HG02943 (cell line): ENCODE measurements around the gene BORCS5.
A peak's percentile ranks its signal among the peaks of the same experiment; 100 is the strongest.
"Not testable (repeated sequence)": the region's sequence is repeated elsewhere in the genome, so short reads cannot be mapped to it uniquely, and the experiment has no call there.

Experiments
- ATAC-seq: cut with Tn5 transposase; IDR thresholded peaks from one replicate; pipeline ENCODE4 v1.9.1; 2021; ENCODE audit warnings: mild to moderate bottlenecking, low read depth, moderate library complexity; ENCODE audit not compliant: unreplicated experiment

BORCS5 gene

DNA sequence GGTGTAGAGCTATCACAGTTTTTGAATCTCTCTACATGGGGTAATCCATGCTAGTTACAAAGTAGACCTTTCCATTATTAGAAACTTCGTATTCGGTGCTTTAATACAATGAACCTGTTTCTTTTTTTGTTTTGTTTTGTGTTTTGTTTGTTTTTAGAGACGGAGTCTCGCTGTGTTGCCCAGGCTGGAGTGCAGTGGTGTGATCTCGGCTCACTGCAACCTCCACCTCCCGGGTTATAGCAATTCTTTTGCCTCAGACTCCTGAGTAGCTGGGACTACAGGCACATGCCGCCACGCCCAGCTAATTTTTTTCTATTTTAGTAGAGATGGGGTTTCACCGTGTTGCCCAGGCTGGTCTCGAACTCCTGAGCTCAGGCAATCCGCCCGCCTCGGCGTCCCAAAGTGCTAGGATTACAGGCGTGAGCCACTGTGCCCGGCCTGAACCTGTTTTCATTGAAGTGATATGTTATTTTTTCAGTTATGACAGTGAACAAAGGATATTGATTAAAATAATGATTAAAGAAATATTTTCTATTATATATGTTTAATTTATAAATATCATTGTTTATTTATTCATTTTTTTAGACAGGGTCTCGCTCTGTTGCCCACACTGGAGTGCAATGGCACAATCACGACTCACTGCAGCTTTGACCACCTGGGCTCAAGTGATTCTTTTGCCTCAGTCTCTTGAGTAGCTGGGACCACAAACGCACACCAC, 5.3 kb upstream of the BORCS5 start:
- not testable (repeated sequence) for ATAC-seq

DNA sequence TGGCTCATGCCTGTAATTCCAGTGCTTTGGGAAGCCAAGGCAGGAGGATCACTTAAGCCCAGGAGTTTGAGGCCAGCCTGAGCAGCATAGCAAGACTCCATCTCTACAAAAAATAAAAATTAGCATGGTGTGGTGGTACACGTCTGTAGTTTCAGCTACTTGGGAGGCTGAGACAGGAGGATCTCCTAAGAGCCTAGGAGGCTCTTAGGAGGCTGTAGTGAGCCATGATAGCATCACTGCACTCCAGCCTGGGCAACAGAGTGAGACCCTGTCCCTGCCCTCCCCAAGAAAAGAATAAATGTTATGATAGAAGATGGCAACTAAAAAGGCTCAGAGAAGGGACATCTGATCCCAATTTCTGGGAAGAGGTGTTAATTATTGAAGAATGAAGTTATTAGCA, 3.6 kb upstream of the BORCS5 start:
- no peak for ATAC-seq

DNA sequence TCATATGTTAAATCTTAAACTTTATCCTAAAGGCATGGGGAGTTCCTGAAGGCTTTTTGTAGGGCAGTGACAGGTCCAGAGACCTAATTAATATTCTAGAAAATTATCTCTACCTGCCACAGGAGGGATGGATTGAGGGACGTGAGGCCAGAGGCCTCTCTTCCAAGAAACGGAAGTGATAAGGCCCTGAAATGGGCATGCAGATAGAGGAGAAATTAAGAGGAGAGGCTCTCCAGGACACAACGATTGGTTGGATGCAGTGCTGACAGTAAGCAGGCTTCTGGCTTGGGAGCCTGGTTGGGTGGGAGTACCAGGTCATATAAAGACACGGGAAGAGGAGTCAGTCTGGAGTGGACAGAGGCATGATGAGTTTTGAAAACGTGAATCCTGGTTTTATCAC, 3.1 kb upstream of the BORCS5 start:
- no peak for ATAC-seq

DNA sequence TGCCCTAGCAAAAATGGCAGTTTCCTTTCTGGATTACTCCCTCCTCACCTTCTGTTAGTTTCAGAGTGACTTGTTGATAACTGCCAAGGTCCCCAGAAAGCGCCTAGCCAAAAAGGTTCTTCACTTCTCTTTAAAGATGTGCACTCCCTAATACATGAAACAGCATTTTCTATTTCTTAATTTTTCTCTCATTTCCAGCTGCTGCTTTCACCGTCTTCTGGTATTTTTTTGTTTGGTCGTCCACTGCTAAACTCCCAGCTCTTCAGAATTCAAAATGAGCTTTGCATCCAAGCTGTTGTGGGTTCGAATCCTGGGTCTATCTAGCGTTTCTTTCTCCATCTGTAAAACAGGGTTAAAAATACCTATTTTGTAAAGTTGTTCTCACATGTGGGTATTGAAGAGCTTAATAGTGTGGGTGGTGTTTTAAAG, 397 bp upstream of the BORCS5 start:
- no peak for ATAC-seq

DNA sequence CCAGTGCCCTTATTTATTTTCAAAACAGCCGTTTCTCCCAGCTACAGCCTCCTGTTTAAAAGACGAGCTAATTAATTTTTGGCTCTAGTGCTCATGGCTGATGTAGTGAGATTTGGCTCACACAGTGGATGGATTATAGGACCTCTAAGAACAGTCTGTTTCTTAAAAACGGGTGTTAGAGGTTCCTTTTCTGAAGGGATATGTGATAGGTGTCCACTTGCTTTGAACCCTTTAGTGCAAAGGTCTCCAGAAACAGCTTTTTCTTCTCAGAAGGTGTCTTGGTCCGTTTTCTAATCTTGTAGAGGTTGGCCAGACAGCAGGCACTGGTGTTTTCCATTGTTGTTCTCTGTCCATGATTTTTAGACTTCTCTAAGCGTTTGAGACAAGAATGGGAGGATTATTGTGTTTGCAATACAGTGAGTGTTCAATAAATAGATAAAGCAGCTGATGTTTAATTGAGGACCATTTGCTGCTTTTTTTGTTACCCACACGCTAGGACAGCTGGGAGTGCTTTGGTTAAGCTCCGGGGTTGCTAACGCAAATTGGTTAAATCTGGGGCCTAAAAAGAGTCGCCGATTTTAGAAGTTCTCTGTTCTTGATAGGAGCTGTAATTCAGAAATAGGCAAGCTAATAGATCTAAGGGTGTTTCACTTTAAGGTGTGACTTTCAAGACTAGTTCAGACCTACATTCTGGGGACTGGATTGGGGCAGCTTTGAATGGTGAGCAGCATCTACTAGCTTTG, 1.0 kb downstream of the BORCS5 start:
- ATAC-seq = peak; percentile 3

DNA sequence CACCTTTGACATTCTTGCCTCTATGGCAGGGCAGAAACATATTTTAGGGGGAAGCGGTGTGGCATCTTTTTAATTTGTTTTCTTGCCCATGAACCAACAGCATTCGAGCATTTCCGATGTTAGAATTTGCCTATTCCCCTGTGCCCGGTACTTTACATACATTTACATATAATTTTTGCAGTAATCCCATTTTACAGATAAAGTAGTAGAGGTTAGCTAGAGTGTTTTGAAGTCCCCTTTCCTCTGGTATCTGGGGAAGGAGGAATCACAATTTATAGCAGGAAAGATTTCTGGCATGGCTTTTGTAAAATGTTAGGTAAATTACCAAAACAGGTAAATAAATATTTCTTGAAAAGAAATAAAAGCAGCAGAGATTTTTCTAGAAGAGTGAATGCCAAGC, 1.6 kb downstream of the BORCS5 start:
- no peak for ATAC-seq

DNA sequence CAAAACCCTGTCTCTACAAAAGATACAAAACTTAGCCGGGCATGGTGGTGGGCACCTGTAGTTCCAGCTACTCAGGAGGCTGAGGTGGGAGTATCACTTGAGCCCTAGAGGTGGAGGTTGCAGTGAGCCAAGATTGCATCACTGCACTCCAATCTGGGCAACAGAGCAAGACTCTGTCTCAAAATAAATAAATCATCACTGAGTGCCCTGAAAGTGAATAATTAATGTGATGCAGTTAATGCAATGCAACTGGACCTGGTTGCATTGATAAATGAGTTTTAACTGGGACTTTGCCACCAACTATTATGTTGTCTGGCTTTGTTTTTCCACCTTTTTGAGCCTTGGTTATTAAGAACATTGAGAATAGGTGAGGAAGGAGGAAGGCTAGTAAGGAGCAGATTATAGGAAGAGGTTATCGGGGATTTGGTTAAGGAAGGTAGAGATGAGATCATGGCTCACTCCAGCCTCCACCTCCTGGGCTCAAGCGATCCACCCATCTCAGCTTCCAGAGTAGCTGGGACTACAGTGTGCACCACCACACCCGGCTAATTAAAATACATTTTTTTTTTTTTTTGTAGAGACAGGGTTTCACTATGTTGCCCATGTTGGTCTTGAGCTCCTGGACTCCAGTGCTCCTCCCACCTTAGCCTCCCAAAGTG, 8.0 kb downstream of the BORCS5 start:
- ATAC-seq = no peak

DNA sequence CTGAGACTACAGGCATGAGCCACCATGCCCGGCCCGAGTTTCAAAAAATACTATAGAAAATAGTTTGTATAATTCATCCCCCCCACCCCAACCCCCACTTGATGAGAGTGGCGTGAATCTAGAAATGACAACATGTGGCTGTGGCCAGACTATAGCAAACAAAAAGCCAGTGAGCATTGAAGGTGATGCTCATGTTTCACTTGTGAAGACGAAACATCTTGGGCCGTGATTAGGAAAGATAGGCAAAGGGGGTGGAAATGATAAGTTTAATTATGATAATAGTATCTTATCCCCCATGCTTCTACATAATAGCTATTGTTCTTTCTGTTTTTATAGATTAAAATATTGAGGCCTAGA, 8.5 kb downstream of the BORCS5 start:
- ATAC-seq = no peak

DNA sequence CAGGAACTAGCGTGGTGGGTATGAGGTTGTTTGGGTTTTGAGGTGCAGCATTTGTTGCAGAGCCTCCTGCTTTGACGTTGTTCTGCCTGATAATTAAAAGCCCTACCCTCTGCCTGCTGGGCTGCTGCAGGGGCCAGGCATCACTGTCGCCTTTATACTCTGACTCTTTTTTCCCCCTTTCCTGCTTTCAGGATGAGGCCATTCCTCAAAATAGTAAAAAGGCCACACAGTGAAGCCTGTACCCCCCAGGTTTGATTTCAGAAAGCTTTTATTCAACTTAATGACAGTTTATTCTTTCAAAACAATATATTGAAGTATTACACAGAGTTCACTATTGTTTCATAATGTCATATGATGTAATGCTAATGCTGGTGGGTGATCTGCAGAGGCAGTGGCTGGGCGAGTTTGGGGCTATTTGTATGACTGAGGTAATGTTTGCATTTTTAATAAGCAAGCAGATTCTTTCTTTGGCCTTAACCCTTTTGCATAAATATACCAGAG, 9.1 kb downstream of the BORCS5 start:
- no peak for ATAC-seq

DNA sequence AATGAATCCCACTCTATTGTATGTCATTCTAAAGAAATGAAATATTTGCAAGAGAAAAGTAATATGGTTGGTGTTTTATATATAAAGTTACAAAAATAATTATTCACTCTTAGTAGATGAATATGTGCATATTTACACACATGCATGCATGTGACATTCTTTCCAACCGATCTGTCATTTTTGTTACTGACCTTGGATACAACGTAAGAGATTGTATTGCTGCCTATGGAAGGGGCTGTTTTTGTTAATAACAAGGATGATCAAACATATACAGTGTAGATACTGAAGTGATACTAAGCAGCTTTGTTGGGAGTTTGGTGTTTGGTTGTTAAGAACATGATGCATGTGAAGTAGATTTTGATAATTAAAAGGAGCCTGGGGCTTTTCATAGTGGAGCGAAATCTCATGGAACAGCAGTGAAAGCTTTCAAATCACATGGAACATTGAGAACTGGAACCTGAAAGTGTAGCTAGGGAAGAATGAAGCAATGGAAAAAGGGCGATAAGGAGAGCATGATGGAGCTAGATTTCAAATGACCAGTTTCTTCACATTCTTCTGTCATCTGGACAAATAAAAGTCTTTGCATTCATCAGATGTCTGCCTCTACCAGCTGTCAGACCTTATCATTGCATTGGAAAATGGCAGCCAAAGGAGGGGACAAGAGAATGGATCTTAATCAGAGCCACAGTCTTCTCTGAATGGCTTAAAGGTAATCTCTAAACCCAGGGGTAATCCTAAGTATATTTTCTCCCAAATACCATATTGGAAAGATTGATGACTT, 10.0 kb downstream of the BORCS5 start:
- ATAC-seq = no peak

DNA sequence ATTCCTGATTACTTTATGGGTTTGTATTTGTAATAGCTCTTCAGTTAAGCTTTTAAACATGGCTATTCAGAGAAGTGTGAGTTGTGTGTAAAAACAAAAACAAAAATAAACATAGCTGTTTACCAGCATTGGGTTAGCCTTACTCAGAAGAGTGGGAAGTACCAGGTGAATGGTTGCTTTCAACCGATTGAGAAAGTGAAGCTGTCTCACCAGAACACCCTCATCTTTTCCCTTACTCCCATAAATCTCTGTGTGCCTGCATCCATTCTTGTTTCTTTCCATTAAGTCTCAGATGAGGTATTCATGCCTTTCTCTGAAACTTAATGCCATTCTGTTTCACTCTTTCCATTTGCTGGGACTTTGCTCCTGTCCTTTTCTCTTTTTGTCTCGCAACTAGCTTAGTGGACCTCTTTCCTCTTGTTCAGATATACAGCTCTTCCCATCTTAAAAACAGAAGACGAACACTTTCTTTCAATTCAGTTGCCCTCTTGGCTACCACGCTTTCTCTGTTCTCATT, 10.7 kb downstream of the BORCS5 start:
- ATAC-seq = no peak

DNA sequence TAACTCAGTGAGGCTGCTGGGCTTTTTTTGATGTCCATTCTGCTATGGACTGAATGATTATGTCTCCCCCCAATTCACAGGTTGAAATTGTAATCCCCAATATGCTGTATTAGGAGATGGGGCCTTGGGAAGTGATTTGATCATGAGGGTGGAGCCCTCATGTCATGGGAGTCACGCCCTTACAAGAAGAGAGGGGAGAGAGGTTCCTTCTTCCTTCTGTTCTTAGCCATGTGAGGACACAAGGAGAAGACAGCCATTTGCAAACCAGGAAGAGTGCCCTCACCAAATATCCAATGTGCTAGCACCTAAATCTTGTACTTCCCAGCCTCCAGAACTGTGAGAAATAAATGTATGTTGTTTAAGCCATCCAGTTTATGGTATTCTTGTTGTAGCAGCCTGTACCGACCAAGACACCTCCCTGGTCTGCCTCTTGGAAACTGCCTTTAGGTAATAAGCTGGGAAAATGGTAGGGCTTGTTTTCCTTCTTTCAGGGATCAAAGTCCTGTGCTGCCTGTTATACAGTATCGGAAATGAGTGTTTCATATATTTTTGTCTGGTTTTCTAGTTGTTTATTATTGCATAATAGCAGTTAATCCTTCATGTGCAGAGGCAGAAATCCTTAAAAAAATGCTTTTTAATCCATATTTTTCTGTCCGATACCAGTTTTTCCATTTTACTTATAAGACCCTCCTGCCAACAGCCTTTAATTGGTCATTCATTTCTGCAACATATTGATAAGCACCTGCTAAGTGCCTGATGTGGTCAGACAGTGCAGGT, 16.3 kb downstream of the BORCS5 start:
- ATAC-seq = no peak

DNA sequence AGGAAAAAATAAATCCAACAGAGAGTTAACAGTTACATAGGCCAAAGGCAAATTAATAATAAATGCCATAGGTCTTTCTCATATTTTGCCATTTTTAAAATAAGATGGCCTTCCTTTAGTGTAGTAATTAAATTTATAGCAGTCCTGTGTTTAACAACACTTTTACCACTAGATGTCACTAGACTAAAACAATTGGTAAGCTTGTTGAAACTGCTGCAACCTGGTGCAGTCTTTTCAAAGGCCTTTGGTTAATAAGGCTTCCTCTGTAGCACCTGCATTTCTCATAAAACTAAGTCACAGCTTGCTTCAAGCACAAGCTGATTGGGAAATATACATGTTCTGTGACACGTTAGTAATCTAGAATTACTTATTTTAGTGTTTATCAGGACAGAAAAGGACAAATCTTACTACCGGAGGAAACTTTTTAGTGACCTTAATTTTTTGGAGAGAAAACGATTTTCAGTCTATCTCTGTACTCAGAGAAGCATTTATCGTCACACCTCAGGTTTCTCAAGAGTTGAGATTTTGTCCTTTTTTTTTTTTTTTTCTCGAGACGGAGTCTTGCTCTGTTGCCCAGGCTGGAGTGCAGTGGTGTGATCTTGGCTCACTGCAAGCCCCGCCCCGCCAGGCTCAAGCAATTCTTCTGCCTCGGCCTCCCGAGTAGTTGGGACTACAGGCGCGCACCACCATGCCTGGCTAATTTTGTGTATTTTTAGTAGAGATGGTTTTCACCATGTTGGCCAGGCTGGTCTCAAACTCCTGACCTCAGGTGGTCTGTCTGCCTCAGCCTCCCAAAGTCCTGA, 20.0 kb downstream of the BORCS5 start:
- no peak for ATAC-seq

DNA sequence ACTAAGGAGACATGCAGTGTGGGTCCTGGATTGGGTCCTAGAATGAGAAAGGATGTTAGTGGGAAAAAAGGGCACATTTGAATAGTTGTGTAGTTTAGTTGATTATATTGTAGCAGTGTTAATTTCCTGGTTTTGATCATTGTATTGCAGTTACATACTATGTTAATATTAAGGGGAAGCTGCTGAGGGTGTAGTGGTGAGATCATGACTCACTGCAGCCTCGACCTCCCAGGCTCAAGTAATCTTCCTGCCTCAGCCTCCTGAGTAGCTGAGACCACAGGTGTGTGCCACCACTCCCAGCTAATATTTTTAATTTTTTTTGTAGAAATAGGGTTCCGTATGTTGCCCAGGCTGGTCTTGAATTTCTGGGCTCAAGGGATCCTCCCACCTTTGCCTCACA, 21.7 kb downstream of the BORCS5 start:
- ATAC-seq = no peak

DNA sequence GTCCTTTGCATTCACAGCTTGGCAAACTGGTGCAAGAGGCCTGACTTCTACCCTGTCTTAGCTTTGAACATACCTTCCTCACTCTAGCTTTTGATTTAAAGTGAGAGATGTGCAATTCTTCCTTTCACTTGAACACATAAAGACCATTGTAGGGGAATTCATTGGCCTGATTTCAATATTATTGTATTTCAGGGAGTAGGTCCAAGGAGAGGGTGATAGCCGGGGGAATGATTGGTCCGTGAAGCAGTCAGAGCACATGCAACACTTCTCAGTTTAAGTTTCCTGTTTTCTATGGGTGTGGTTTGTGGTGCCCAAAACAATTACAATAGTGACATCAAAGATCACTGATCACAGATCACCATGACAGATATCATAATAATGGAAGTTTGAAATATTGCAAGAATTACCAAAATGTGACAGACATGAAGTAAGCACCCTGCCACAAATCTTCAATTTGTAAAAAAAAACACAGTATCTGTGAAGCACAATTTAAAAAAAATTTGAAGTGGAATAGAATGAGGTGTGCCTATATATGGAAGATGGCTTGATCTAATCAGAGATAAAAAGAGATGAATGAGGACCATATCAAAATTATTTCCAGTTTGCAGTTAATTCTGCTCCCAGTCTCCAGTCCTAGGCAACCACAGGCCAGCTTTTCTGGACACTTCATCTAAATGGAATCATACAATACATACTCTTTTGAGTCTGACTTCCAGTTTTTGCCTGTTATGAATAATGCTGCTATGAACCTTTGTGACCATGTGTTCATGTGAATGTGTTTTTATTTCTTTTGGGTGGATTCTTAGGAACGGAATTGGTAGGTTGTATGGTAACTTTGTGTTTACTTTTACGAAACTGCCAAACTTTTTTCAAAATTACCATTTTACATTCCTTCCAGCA, 23.2 kb downstream of the BORCS5 start:
- no peak for ATAC-seq

DNA sequence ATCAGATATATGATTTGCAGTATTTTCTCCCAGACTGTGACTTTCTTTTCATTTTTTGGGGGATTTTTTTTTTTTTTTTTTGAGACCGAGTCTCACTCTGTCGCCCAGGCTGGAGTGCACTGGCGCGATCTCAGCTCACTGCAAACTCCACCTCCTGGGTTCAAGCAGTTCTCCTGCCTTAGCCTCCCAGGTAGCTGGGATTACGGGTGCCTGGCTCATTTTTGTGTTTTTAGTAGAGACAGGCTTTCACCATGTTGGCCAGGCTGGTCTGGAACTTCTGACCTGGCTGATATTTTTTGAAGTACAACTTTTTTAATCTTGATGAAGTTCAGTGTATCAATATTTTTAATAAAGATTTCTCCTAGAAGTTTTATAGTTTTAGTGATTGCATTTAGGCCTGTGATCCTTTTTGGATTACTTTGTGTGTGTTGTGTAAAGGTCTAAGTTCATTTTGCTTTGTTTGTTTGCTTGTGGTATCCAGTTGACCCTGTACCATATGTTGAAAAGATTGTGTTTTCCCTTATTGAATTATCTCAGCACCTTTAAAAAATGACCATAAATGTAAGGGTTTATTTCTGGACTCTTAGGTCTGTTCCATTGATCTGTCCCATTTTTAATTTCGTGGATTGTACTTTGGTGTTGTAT, 24.2 kb downstream of the BORCS5 start:
- no peak for ATAC-seq

DNA sequence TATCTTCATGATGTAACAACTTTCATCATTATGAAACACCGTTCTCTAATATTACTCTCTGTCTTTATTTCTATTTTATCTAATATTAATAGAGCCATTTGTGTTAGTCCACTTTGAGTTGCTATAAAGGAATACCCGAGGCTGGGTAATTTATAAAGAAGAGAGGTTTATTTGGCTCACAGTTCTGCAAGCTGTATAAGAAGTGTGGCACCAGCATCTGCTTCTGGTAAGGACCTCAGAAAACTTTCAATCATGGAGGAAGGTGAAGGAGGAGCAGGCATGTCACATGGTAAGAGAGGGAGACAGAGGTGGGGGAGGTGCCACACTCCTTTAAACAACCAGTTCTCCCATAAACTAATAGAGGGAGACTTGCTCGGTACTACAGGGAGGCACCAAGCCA, 25.1 kb downstream of the BORCS5 start:
- ATAC-seq = no peak
